ENCODE data around the gene ADAM8.
"Not testable (repeated sequence)": the region's sequence is repeated elsewhere in the genome, so short reads cannot be mapped to it uniquely, and the experiment has no call there.

The ADAM8 gene

DNA sequence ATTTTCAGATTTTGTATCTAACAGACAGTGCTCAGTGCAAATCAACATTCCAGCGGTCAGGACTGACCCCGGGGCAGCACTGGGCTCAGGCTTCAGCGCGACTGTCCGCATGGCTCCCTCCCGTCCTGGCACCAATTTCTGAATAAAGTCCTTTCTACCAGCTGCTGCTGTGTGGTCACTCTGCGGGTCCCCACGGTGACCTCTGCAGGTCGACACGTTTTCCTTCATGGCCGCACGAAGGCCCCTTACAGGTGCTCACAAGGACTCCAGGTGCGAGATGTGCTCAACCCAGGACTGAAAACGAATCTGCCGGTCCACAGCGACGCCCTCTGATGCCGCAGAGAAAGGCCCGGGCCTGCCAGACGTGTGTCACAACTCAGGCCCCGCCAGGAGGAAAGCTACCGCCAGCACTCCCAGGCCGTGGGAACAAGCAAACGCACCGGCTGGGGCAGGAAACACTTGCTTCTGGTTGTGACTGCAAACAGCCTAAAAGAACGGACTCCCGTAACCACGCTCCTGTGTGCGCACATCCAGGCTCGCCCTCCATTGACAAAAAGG is 50.3 kb downstream of the ADAM8 start:
- DNase-seq = no peak
- in situ Hi-C loops (cut with HindIII; ENCODE audit: low pct_ligation_motif_present, low pct_unique_long_range_greater_than_20kb, low sequenced_read_pairs) = no loop called here

- no peak for DNase-seq
- in situ Hi-C loops (cut with HindIII; ENCODE audit: low pct_ligation_motif_present, low pct_unique_long_range_greater_than_20kb, low sequenced_read_pairs) = no loop called here
Observed at GRCh38 chr10:133225707-133226191, 50.9 kb downstream of the ADAM8 start.

- in situ Hi-C loops (cut with HindIII; ENCODE audit: low pct_ligation_motif_present, low pct_unique_long_range_greater_than_20kb, low sequenced_read_pairs) = no loop called here
- DNase-seq = no peak
Observed at GRCh38 chr10:133224756-133225372, 51.8 kb downstream of the ADAM8 start.

DNA sequence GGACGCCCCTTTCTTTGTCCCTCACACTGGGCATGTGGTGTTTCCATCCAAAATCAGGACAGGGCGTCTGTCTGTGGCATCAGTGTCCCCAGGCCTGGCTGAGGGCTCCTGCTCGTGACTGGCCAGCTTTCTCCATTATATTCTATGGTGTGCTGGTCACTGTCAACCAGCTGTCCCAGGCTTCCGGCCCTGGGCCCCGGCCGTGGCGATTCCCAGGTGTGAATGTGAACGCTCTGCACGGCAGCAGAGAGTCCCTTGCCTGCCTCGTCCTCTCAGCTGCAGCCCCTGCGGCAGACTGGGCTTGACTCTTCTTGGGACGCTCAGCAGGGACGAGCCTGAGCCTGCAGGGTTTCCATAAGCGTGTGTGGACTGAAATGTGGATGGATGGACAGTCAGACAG is 52.6 kb downstream of the ADAM8 start:
- DNase-seq = no peak
- in situ Hi-C loops (cut with HindIII; ENCODE audit: low pct_ligation_motif_present, low pct_unique_long_range_greater_than_20kb, low sequenced_read_pairs) = no loop called here

- DNase-seq; in situ Hi-C loops (cut with HindIII; ENCODE audit: low pct_ligation_motif_present, low pct_unique_long_range_greater_than_20kb, low sequenced_read_pairs): not testable (repeated sequence)
Observed at GRCh38 chr10:133221756-133222155, 54.9 kb downstream of the ADAM8 start.

DNA sequence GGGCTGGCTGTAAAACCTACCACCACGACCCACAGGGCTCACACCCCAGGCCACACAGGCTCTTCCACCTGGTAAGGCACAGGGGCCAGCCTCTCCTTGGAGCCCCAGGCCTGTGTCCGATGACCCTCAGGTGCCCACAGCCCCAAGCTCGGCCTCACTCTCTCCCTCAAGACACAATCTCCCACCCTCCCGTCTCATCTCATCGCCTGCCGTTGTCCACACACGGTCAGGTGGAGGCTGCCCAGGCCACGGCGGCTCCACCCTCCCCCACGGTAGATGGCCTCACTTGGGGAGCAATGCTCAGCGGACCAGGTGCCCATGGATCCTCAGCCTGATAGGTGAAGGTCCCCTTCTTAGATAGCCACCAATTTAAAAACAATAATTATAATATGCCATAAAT is 55.3 kb downstream of the ADAM8 start:
- in situ Hi-C loops (cut with HindIII; ENCODE audit: low pct_ligation_motif_present, low pct_unique_long_range_greater_than_20kb, low sequenced_read_pairs) = no loop called here
- no peak for DNase-seq

- DNase-seq = no peak
- in situ Hi-C loops (cut with HindIII; ENCODE audit: low pct_ligation_motif_present, low pct_unique_long_range_greater_than_20kb, low sequenced_read_pairs) = no loop called here
Observed at GRCh38 chr10:133219782-133220181, 56.9 kb downstream of the ADAM8 start.

- in situ Hi-C loops (cut with HindIII; ENCODE audit: low pct_ligation_motif_present, low pct_unique_long_range_greater_than_20kb, low sequenced_read_pairs) = no loop called here
Observed at GRCh38 chr10:133218891-133219290, 57.8 kb downstream of the ADAM8 start.

GRCh38 chr10:133217800-133218589 is 58.7 kb downstream of the ADAM8 start:
- in situ Hi-C loops (cut with HindIII; ENCODE audit: low pct_ligation_motif_present, low pct_unique_long_range_greater_than_20kb, low sequenced_read_pairs) = no loop called here
- DNase-seq = no peak

More at GRCh38 chr10:133218891-133219290, 57.8 kb downstream of the ADAM8 start:
- DNase-seq = no peak

DNA sequence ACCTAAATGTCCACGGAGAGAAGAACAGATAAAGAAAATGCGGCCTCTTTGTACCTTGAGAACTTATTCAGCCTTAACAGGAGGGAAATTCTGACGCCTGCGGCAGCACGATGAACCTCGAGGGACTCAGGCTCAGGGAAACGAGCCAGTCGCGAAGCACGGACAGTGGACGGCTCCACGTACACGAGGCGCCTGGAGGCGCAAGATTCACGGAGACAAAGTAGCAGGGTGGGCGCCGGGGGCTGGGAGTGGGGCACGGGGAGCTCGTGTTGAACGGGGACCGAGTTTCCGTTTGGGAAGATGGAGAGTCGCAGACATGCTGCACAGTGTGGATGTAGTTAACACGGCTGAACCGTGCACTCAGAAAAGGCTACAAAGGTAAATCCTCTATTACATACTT is 59.9 kb downstream of the ADAM8 start:
- DNase-seq = no peak
- in situ Hi-C loops (cut with HindIII; ENCODE audit: low pct_ligation_motif_present, low pct_unique_long_range_greater_than_20kb, low sequenced_read_pairs) = no loop called here

DNA sequence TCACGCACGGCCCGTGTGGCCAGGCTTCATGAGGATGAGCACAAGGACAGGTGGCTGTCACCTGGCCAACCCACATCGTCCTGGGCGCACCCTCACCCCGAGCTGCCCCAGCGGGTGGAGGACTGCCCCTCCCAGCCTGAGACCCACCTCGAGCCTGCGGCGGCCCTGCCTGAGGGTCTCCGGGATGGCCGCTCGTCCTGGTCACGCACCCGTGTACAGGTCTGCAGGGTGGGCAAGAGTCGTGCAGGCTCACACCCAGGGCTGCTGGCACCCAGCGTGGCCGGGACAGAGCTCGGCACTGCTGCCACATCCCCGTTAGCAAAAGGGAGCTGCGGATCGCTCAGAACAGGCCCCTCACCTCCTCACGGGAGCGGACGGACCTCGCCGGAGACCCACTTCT is 61.1 kb downstream of the ADAM8 start:
- in situ Hi-C loops (cut with HindIII; ENCODE audit: low pct_ligation_motif_present, low pct_unique_long_range_greater_than_20kb, low sequenced_read_pairs) = no loop called here
- no peak for DNase-seq

GRCh38 chr10:133214468-133215410 is 61.9 kb downstream of the ADAM8 start:
- no peak for DNase-seq
- in situ Hi-C loops (cut with HindIII; ENCODE audit: low pct_ligation_motif_present, low pct_unique_long_range_greater_than_20kb, low sequenced_read_pairs) = no loop called here

DNA sequence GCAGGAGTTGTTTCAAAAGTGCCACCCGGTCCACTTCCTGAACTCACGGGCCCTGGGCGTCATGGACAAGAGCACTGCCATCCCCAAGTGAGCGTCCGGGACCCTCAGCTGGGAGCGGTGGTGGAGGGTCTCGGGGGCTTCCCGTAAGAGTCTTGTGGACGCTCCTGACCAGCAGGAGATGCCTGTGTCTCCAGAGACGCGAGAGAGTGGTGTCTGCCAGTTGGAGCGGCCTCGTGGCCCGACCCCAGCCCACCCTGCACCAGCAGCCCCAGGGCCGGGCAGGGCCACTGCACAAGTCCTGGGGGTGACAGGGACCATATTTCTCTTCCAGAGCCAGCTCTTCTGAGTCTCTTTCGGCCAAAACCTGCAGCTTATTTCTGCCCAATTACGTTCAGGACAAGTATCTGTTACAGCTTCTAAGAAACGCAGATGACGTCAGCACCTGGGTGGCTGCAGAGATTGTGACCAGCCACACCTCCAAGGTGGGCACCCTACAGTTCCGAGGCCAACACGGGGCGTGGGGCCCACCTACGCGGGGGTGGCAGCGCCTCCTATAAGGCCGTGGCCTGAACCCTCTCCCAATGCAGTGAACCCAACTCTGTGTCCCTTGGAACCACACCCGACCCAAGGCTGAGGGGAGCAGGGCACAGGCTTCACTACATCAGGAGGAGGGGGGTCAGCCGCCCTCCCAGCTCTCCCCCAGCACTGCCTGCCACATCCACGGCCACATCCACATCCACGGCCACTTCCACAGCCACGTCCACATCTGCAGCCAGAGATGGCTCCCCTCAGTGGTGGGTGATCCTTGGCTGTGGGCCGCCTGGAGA is 62.8 kb downstream of the ADAM8 start:
- DNase-seq = no peak
- in situ Hi-C loops (cut with HindIII; ENCODE audit: low pct_ligation_motif_present, low pct_unique_long_range_greater_than_20kb, low sequenced_read_pairs) = no loop called here

DNA sequence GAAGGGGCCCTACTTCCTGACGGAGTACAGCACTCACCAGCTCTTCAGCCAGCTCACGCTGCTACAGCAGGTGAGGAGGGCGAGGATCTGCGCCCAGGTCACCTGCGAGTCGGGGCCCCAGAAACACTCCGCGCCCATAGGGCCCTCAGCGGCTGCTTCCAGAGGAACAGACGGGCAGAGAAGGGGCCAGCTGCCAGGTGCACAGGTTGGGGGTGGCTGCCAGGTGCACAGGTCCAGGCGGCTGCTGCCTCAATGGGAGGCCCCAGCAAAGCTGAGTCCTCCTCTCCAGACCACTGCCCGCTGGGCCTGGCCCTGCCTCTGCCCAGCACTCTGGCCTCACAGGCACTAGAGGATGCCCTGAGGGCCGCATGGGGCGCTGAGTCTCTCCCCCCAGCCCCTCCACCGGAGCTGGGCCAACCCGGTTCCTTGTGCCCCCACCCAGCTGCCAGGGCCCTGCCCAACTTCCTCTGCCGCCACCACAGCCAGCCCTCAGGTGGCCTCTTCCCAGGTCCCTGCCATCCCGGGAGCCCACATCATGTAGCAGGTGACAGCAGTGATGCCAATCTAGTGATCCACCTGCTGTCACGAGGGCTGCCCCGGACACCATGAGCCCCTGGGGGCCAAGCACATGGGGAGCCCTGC is 63.7 kb downstream of the ADAM8 start:
- DNase-seq = no peak
- in situ Hi-C loops (cut with HindIII; ENCODE audit: low pct_ligation_motif_present, low pct_unique_long_range_greater_than_20kb, low sequenced_read_pairs) = no loop called here
